OCI-LY1 (cell line): Measurements from ENCODE around the gene NCAPH2.

Source experiments
- H2AFZ ChIP-seq: fragments of 200-600 bp; sonication (generic), shearing (Covaris generic); 2 replicates; pipeline ENCODE4 v1.6.0; 2014; ENCODE audit warnings: antibody characterized with exemption, mild to moderate bottlenecking, low read length
- H3F3A ChIP-seq: fragments of 200-600 bp; sonication (generic), shearing (Covaris generic); 2 replicates; pipeline ENCODE4 v1.6.0; 2014; ENCODE audit warnings: mild to moderate bottlenecking, antibody characterized with exemption, low read length, moderate library complexity; ENCODE audit not compliant: insufficient read depth
- H3K27ac ChIP-seq: fragments of 200-600 bp; sonication (generic); 2 replicates; pipeline ENCODE4 v1.5.1; 2014; ENCODE audit warnings: low read length, mixed run types, mild to moderate bottlenecking, low read depth; ENCODE audit not compliant: poor library complexity, severe bottlenecking
- H3K27me3 ChIP-seq: fragments of 200-600 bp; sonication (generic); 2 replicates; pipeline ENCODE4 v1.6.0; 2014; ENCODE audit warnings: antibody characterized with exemption, mild to moderate bottlenecking, low read length, moderate library complexity; ENCODE audit not compliant: insufficient read depth
- H3K36me3 ChIP-seq: fragments of 200-600 bp; sonication (generic); 2 replicates; pipeline ENCODE4 v1.6.1; 2014; ENCODE audit warnings: mild to moderate bottlenecking, antibody characterized with exemption, low read length, moderate library complexity, mixed read lengths; ENCODE audit not compliant: insufficient read depth
- H3K4me1 ChIP-seq: fragments of 200-600 bp; sonication (generic); 2 replicates; pipeline ENCODE4 v1.5.1; 2014; ENCODE audit warnings: mild to moderate bottlenecking, low read length, moderate library complexity; ENCODE audit not compliant: insufficient read depth, severe bottlenecking
- H3K4me2 ChIP-seq: fragments of 200-600 bp; sonication (generic), shearing (Covaris generic); 2 replicates; pipeline ENCODE4 v1.6.1; 2014; ENCODE audit warnings: low read length
- H3K4me3 ChIP-seq: fragments of 200-600 bp; sonication (generic); 2 replicates; pipeline ENCODE4 v1.5.1; 2014; ENCODE audit warnings: low read length, low read depth, mild to moderate bottlenecking, mixed read lengths; ENCODE audit not compliant: poor library complexity, severe bottlenecking
- H3K79me2 ChIP-seq: fragments of 200-600 bp; shearing (Covaris generic); 2 replicates; pipeline ENCODE4 v1.6.1; 2016; ENCODE audit warnings: mixed run types, low read length, mixed read lengths; ENCODE audit not compliant: insufficient read depth
- H3K9ac ChIP-seq: fragments of 200-600 bp; sonication (generic), shearing (Covaris generic); 2 replicates; pipeline ENCODE4 v1.6.1; 2014; ENCODE audit warnings: mild to moderate bottlenecking, low read length, mixed read lengths
- H3K9me2 ChIP-seq: fragments of 200-600 bp; sonication (generic), shearing (Covaris generic); 2 replicates; pipeline ENCODE4 v1.6.1; 2014; ENCODE audit warnings: low read depth, mild to moderate bottlenecking, low read length, mixed read lengths
- H3K9me3 ChIP-seq: fragments of 200-600 bp; shearing (Covaris generic); 2 replicates; pipeline ENCODE4 v1.6.1; 2014; ENCODE audit warnings: low read length, mixed read lengths
- H4K20me1 ChIP-seq: fragments of 200-600 bp; sonication (generic), shearing (Covaris generic); 2 replicates; pipeline ENCODE4 v1.6.0; 2016; ENCODE audit warnings: mild to moderate bottlenecking, low read length; ENCODE audit not compliant: insufficient read depth
- CTCF ChIP-seq: fragments of 200-600 bp; sonication (generic), shearing (Covaris generic); IDR thresholded peaks from 2 replicates; pipeline ENCODE4 v1.5.1; 2017; ENCODE audit warnings: mild to moderate bottlenecking, antibody characterized with exemption, low read length, moderate library complexity, mixed read lengths
- EZH2 ChIP-seq: fragments of 200-600 bp; sonication (generic), shearing (Covaris generic); IDR thresholded peaks from 2 replicates; pipeline ENCODE4 v1.8.0; 2017; ENCODE audit warnings: borderline replicate concordance, mixed run types, mild to moderate bottlenecking, antibody characterized with exemption, low read length, moderate library complexity, mixed read lengths

The NCAPH2 gene

GRCh38 chr22:50500452-50500851, 7.6 kb upstream of the NCAPH2 start:
- Histone ChIP-seq H2AFZ (no peak overlapping the region), H3K36me3 (peaks cover 14% of the 10 kb centered on the region), H4K20me1 (no peaks in the 10 kb centered on the region), H3K79me2 (no peaks in the 10 kb centered on the region), H3K9me2 (no peaks in the 10 kb centered on the region), H3K9ac (no peak overlapping the region), H3F3A (no peaks in the 10 kb centered on the region), H3K4me1 (peaks cover 11% of the 10 kb centered on the region), H3K27ac (no peak overlapping the region), H3K4me3 (no peak overlapping the region), H3K27me3 (no peaks in the 10 kb centered on the region), H3K9me3 (no peaks in the 10 kb centered on the region), H3K4me2 (no peak overlapping the region)
- TF ChIP-seq EZH2 (no peak), CTCF (no peak)

- no peak overlapping the region for H2AFZ ChIP-seq
- H3K27me3 ChIP-seq, result no peaks in the 10 kb centered on the region
- peaks cover 15% of the 10 kb centered on the region for H3K36me3 ChIP-seq
- no peaks in the 10 kb centered on the region for H3K79me2 ChIP-seq
- H3K4me1 ChIP-seq, result peaks cover 21% of the 10 kb centered on the region
- no peaks in the 10 kb centered on the region for H3F3A ChIP-seq
- no peaks in the 10 kb centered on the region for H3K9me2 ChIP-seq
- H3K27ac ChIP-seq, result no peak overlapping the region
- TF ChIP-seq CTCF (no peak), EZH2 (no peak)
- H3K4me2 ChIP-seq, result no peak overlapping the region
- no peak overlapping the region for H3K9ac ChIP-seq
- no peak overlapping the region for H3K4me3 ChIP-seq
- H4K20me1 ChIP-seq, result no peaks in the 10 kb centered on the region
- H3K9me3 ChIP-seq, result no peaks in the 10 kb centered on the region
These were observed 5.9 kb upstream of the NCAPH2 start for GRCh38 chr22:50502096-50502495.

GRCh38 chr22:50502628-50503474, 5.2 kb upstream of the NCAPH2 start:
- Histone ChIP-seq H3K4me3 (no peak overlapping the region), H3K9ac (no peak overlapping the region), H3K79me2 (no peaks in the 10 kb centered on the region), H3K9me2 (no peaks in the 10 kb centered on the region), H3K9me3 (no peaks in the 10 kb centered on the region), H3K36me3 (peaks cover 15% of the 10 kb centered on the region), H3F3A (no peaks in the 10 kb centered on the region), H3K4me2 (no peak overlapping the region), H3K27ac (no peak overlapping the region), H3K4me1 (peaks cover 18% of the 10 kb centered on the region), H3K27me3 (no peaks in the 10 kb centered on the region), H2AFZ (no peak overlapping the region), H4K20me1 (no peaks in the 10 kb centered on the region)
- no peak for TF ChIP-seq CTCF
- TF ChIP-seq EZH2, result no peak
